Endothelial cell (in vitro differentiated cells): Measurements from ENCODE around the gene CYP46A1. TPM values are rescaled to one million over a fixed set of nuclear protein-coding genes. Genes with fewer than 3 reads are reported as not detected.

ENCODE experiments used
- DNase-seq: peaks from one replicate; pipeline ENCODE4 v3.0.0; 2021; ENCODE audit warnings: low spot score
- H3K27ac Mint-ChIP-seq: one replicate; pipeline ENCODE4 v1.8.0; 2021; ENCODE audit warnings: mixed read lengths, inconsistent platforms; ENCODE audit not compliant: unreplicated experiment
- H3K27me3 Mint-ChIP-seq: one replicate; pipeline ENCODE4 v1.8.0; 2021; ENCODE audit warnings: mild to moderate bottlenecking, moderate library complexity, mixed read lengths, inconsistent platforms; ENCODE audit not compliant: unreplicated experiment
- H3K36me3 Mint-ChIP-seq: one replicate; pipeline ENCODE4 v1.8.0; 2021; ENCODE audit warnings: mild to moderate bottlenecking, low read depth, mixed read lengths, inconsistent platforms; ENCODE audit not compliant: unreplicated experiment
- H3K4me1 Mint-ChIP-seq: one replicate; pipeline ENCODE4 v1.8.0; 2021; ENCODE audit warnings: mild to moderate bottlenecking, mixed read lengths, inconsistent platforms; ENCODE audit not compliant: unreplicated experiment
- H3K4me3 Mint-ChIP-seq: one replicate; pipeline ENCODE4 v1.8.0; 2021; ENCODE audit warnings: mild to moderate bottlenecking, mixed read lengths, inconsistent platforms; ENCODE audit not compliant: unreplicated experiment
- H3K9me3 Mint-ChIP-seq: one replicate; pipeline ENCODE4 v1.8.0; 2021; ENCODE audit warnings: mixed read lengths, inconsistent platforms; ENCODE audit not compliant: unreplicated experiment
- total RNA-seq: library from RNA; stranded (reverse); fragmentation: NEBNext Ultra II Directional; extraction: Animal tissue kit (Norgen Biotek cat#: 25700); gene quantifications from one replicate; pipeline ENCODE4 v1.2.1, GENCODE V29; 2021; ENCODE audit not compliant: unreplicated experiment
- TF ChIP-seq, protein P1 (sequence below): fragments of 200-600 bp; sonication (generic); IDR thresholded peaks from one replicate; pipeline ENCODE4 v1.5.0; 2021; ENCODE audit warnings: antibody characterized with exemption; ENCODE audit not compliant: unreplicated experiment

CYP46A1 gene
- total RNA-seq, 1 donor from 2014 or later, result 5.2 TPM

DNA sequence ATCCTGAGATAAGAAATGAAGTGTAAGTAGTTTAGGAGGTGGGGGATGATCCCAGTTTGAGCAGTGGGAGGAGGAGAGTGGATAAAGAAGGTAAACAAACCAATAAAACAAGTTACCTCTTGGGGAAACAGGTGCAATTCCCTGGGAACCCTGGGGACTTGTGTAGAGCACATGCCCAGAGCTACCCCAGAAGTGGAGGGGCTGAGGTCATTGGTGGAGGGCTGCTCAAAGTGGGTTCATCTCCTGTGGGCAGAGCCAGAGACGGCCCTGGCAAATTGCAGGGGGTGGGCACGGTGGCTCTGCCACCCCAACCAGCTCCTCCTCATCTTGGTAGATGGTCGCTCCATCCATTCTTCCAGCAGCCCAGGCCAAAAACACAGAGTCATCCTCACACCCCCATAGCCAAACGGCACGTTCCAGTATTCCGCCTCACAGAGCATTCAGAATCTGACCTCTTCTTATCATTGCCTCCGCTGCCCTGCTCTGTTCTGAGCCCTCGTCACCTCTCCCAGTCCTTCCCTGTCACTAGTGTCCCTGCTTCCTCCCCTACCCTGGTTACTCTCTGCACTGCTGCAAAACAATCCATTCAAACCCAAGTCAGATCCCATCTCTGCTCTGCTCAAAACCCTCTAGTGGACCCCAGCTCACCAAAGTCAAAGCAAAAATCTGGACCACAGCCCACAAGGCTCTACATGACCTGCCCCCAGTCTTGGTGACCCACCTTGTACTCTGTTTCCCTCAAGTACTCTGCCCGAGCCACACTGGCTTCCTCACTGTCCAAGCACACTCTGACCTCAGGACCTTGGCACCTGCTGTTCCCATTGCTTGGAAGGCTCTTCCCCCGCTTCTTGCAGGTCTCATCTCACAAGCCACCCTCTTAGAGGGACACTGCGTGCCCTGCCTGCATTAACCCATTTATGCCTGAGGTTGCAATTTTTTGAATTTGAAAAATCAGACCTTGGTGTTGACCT is 5.5 kb downstream of the CYP46A1 start:
- DNase-seq, result no peak
- peak overlapping the region; percentile 70 for H3K4me3 Mint-ChIP-seq
- no peaks in the 10 kb centered on the region for H3K9me3 Mint-ChIP-seq
- peaks cover 5% of the 10 kb centered on the region for H3K36me3 Mint-ChIP-seq
- TF ChIP-seq, protein P1, sequence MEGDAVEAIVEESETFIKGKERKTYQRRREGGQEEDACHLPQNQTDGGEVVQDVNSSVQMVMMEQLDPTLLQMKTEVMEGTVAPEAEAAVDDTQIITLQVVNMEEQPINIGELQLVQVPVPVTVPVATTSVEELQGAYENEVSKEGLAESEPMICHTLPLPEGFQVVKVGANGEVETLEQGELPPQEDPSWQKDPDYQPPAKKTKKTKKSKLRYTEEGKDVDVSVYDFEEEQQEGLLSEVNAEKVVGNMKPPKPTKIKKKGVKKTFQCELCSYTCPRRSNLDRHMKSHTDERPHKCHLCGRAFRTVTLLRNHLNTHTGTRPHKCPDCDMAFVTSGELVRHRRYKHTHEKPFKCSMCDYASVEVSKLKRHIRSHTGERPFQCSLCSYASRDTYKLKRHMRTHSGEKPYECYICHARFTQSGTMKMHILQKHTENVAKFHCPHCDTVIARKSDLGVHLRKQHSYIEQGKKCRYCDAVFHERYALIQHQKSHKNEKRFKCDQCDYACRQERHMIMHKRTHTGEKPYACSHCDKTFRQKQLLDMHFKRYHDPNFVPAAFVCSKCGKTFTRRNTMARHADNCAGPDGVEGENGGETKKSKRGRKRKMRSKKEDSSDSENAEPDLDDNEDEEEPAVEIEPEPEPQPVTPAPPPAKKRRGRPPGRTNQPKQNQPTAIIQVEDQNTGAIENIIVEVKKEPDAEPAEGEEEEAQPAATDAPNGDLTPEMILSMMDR, result no peak
- H3K27me3 Mint-ChIP-seq, result peaks cover 12% of the 10 kb centered on the region
- H3K27ac Mint-ChIP-seq, result peak overlapping the region; percentile 1
- H3K4me1 Mint-ChIP-seq, result peaks cover 41% of the 10 kb centered on the region

DNA sequence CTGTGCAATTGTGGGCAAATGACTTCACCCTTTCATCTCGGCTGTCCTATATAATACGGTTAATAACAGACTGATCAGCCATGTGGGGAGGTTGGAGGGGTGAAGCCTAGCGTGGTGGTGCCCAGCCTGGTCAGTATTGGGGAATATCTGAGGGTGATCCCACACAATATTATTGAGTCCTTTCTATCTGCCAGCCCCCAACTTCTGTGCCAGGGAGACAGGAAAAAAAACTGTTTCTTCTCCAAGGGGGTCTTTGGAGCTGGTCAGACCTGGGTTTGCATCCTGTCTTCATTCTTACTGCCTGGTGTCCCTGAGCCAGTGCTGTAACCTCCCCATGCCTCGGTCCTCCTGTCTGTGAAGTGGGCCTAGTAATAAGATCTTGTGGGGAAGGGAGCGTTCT is 6.5 kb downstream of the CYP46A1 start:
- H3K4me3 Mint-ChIP-seq, result no peak overlapping the region
- H3K4me1 Mint-ChIP-seq, result peaks cover 40% of the 10 kb centered on the region
- H3K27me3 Mint-ChIP-seq, result peaks cover 9% of the 10 kb centered on the region
- no peak for DNase-seq
- H3K27ac Mint-ChIP-seq, result no peak overlapping the region
- TF ChIP-seq, protein P1, result no peak
- peaks cover 5% of the 10 kb centered on the region for H3K36me3 Mint-ChIP-seq
- H3K9me3 Mint-ChIP-seq, result no peaks in the 10 kb centered on the region

DNA sequence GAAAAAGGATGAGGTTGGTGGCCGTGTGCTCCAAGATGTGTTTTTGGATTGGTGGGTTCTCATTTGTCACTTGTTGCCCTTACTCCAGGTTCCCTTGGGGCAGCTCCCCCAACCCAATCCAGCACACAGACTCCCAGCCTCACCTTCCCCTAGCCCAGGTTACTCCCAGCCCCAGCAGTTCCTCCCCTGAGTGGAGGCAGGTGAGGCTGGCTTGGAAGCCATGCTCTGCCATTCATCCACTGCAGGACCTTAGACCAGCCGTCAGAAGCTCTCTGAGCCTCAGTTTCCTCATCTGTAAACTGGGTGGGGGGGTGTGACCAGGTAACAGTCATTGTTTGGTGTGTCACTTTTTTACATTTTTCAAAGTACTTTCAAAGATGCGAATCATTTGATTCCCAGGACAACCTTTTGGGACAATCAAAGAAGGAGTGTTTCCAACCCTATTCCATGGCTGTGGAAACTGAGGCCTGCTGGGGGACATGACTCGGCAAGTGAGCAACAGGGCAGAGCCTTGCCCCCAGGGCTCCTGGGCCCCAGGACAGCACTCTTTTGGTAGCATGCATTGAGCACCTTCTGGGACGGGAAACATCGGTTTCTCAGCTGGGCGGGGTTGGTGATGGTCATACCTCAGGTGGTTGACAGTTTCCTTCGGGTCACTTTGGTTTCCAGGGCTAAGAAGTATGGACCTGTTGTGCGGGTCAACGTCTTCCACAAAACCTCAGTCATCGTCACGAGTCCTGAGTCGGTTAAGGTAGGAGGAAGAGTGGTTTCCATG is 7.2 kb downstream of the CYP46A1 start:
- Mint-ChIP-seq H3K27ac (no peak overlapping the region), H3K4me1 (peaks cover 35% of the 10 kb centered on the region), H3K4me3 (no peak overlapping the region), H3K36me3 (no peaks in the 10 kb centered on the region), H3K27me3 (peaks cover 7% of the 10 kb centered on the region), H3K9me3 (no peaks in the 10 kb centered on the region)
- DNase-seq, result no peak
- TF ChIP-seq, protein P1, result no peak

DNA sequence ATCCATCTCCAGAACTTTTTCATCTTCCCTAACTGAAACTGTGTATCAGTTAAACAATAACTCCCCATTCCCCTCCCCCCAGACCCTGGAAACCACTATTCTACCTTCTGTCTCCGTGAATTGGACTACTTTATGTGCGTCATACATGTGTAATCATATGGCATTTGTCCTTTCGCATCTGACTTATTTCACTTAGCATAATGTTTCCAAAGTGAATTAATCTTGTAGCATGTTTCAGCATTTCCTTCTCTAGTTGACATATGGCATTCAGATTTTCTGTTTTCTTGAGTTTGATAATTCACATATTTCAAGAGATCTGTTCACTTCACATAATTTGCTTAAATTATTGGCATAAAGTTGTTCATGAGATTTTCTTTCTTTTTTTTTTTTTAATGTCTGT is 9.8 kb downstream of the CYP46A1 start:
- H3K27me3 Mint-ChIP-seq, result peaks cover 3% of the 10 kb centered on the region
- H3K36me3 Mint-ChIP-seq, result peaks cover 5% of the 10 kb centered on the region
- no peaks in the 10 kb centered on the region for H3K9me3 Mint-ChIP-seq
- H3K4me1 Mint-ChIP-seq, result peaks cover 29% of the 10 kb centered on the region
- no peak overlapping the region for H3K4me3 Mint-ChIP-seq
- no peak overlapping the region for H3K27ac Mint-ChIP-seq
- DNase-seq, result no peak
- TF ChIP-seq, protein P1, result no peak
